H9 (cell line): ENCODE results near the gene PLEKHG5. TPM values are rescaled to one million over a fixed set of nuclear protein-coding genes. Genes with fewer than 3 reads are reported as not detected.

Experiments used
- DNase-seq: peaks from one replicate; pipeline ENCODE4 v3.0.0-alpha.2; 2017
- H2AFZ ChIP-seq: one replicate; pipeline ENCODE4 v1.6.1; 2013; ENCODE audit warnings: mild to moderate bottlenecking, low read length, control low read depth, moderate library complexity
- H2AK5ac ChIP-seq: 2 replicates; pipeline ENCODE4 v1.6.1; 2013; ENCODE audit warnings: low read length, control low read depth, mixed read lengths; ENCODE audit not compliant: insufficient read length
- H2BK120ac ChIP-seq: one replicate; pipeline ENCODE4 v1.6.1; 2013; ENCODE audit warnings: low read depth, mild to moderate bottlenecking, low read length, control low read depth, inconsistent platforms; ENCODE audit not compliant: poor library complexity, severe bottlenecking
- H2BK12ac ChIP-seq: 2 replicates; pipeline ENCODE4 v1.6.1; 2013; ENCODE audit warnings: low read length, control low read depth, mixed read lengths, low read depth; ENCODE audit not compliant: insufficient read length
- H2BK15ac ChIP-seq: 2 replicates; pipeline ENCODE4 v1.6.1; 2013; ENCODE audit warnings: low read depth, low read length, control low read depth
- H2BK20ac ChIP-seq: one replicate; pipeline ENCODE4 v1.6.1; 2013; ENCODE audit warnings: low read depth, mild to moderate bottlenecking, low read length, control low read depth, inconsistent platforms; ENCODE audit not compliant: poor library complexity, severe bottlenecking
- H2BK5ac ChIP-seq: 2 replicates; pipeline ENCODE4 v1.6.1; 2013; ENCODE audit warnings: low read length, control low read depth, mixed read lengths; ENCODE audit not compliant: insufficient read length
- H3K14ac ChIP-seq: 2 replicates; pipeline ENCODE4 v1.6.1; 2013; ENCODE audit warnings: low read length, control low read depth; ENCODE audit not compliant: insufficient read depth
- H3K18ac ChIP-seq: 2 replicates; pipeline ENCODE4 v1.6.1; 2013; ENCODE audit warnings: low read depth, mild to moderate bottlenecking, mixed read lengths, low read length, control low read depth; ENCODE audit not compliant: insufficient read length
- H3K23ac ChIP-seq: 2 replicates; pipeline ENCODE4 v1.6.1; 2013; ENCODE audit warnings: low read length, control low read depth, mixed read lengths, low read depth; ENCODE audit not compliant: insufficient read length
- H3K23me2 ChIP-seq: 2 replicates; pipeline ENCODE4 v1.6.1; 2013; ENCODE audit warnings: low read depth, mild to moderate bottlenecking, mixed read lengths, low read length, control low read depth; ENCODE audit not compliant: insufficient read length, poor library complexity, severe bottlenecking
- H3K27ac ChIP-seq: 2 replicates; pipeline ENCODE4 v1.5.1; 2013; ENCODE audit warnings: low read length, control low read depth, mixed read lengths, low read depth; ENCODE audit not compliant: insufficient read length
- H3K27me3 ChIP-seq: 2 replicates; pipeline ENCODE4 v1.6.1; 2013; ENCODE audit warnings: low read length, control low read depth, inconsistent platforms; ENCODE audit not compliant: insufficient read depth
- H3K4ac ChIP-seq: 2 replicates; pipeline ENCODE4 v1.6.1; 2013; ENCODE audit warnings: low read depth, mild to moderate bottlenecking, control low read depth, inconsistent platforms, low read length, moderate library complexity
- H3K4me1 ChIP-seq: 2 replicates; pipeline ENCODE4 v1.6.1; 2013; ENCODE audit warnings: low read length, control low read depth, inconsistent platforms; ENCODE audit not compliant: insufficient read depth
- H3K4me2 ChIP-seq: 2 replicates; pipeline ENCODE4 v1.6.1; 2013; ENCODE audit warnings: low read length, control low read depth, mixed read lengths; ENCODE audit not compliant: insufficient read length, insufficient read depth
- H3K56ac ChIP-seq: 2 replicates; pipeline ENCODE4 v1.6.1; 2013; ENCODE audit warnings: low read depth, mild to moderate bottlenecking, mixed read lengths, low read length, control low read depth; ENCODE audit not compliant: insufficient read length
- H3K79me1 ChIP-seq: 2 replicates; pipeline ENCODE4 v1.6.1; 2013; ENCODE audit warnings: low read depth, mild to moderate bottlenecking, moderate library complexity, low read length, control low read depth, inconsistent platforms; ENCODE audit not compliant: insufficient read depth, poor library complexity, severe bottlenecking
- H3K79me2 ChIP-seq: 2 replicates; pipeline ENCODE4 v1.6.1; 2013; ENCODE audit warnings: low read length, control low read depth, inconsistent platforms; ENCODE audit not compliant: insufficient read depth
- H3K9ac ChIP-seq: 2 replicates; pipeline ENCODE4 v1.6.1; 2013; ENCODE audit warnings: low read length, control low read depth, mixed read lengths; ENCODE audit not compliant: insufficient read length; ENCODE audit errors: extremely low read depth
- H3K9me3 ChIP-seq: one replicate; pipeline ENCODE4 v1.6.1; 2013; ENCODE audit warnings: low read depth, low read length, inconsistent platforms; ENCODE audit not compliant: control insufficient read depth
- H3T11ph ChIP-seq: one replicate; pipeline ENCODE4 v1.6.1; 2013; ENCODE audit warnings: mild to moderate bottlenecking, low read length, control low read depth, inconsistent platforms
- H4K20me1 ChIP-seq: one replicate; pipeline ENCODE4 v1.6.1; 2013; ENCODE audit not compliant: control insufficient read depth, insufficient read length, insufficient read depth
- H4K5ac ChIP-seq: 2 replicates; pipeline ENCODE4 v1.6.1; 2013; ENCODE audit warnings: low read depth, mild to moderate bottlenecking, mixed read lengths, low read length, control low read depth; ENCODE audit not compliant: insufficient read length
- H4K8ac ChIP-seq: replicated peaks from 2 replicates; pipeline ENCODE4 v1.6.1; 2013; ENCODE audit warnings: low read length, control low read depth, mixed read lengths, low read depth; ENCODE audit not compliant: insufficient read length
- H4K91ac ChIP-seq: 2 replicates; pipeline ENCODE4 v1.6.1; 2013; ENCODE audit warnings: low read depth, mild to moderate bottlenecking, moderate library complexity, mixed read lengths, low read length, control low read depth; ENCODE audit not compliant: insufficient read length
- H3K27ac Mint-ChIP-seq, 3 experiments: 2 replicates in 2 of 3; 3 replicates in 1 of 3; pipeline ENCODE4 v1.8.0; 2020 to 2021; ENCODE audit warnings: mixed read lengths in 3 of 3, mild to moderate bottlenecking in 1 of 3, moderate library complexity in 1 of 3
- H3K27me3 Mint-ChIP-seq: 2 replicates; pipeline ENCODE4 v1.8.0; 2021; ENCODE audit warnings: low read depth, mild to moderate bottlenecking, moderate library complexity, mixed read lengths
- H3K36me3 Mint-ChIP-seq, 3 experiments: 2 replicates in 2 of 3; 3 replicates in 1 of 3; pipeline ENCODE4 v1.8.0; 2020 to 2021; ENCODE audit warnings: low read depth in 3 of 3, mixed read lengths in 3 of 3; ENCODE audit not compliant: insufficient read depth in 1 of 3
- H3K4me1 Mint-ChIP-seq, 2 experiments: 2 replicates each; pipeline ENCODE4 v1.8.0; 2020; ENCODE audit warnings: mixed read lengths in 2 of 2
- H3K4me3 Mint-ChIP-seq, 2 experiments: 2 replicates in 1 of 2; 3 replicates in 1 of 2; pipeline ENCODE4 v1.8.0; 2020 to 2021; ENCODE audit warnings: mild to moderate bottlenecking in 2 of 2, mixed read lengths in 2 of 2, moderate library complexity in 1 of 2
- H3K9me3 Mint-ChIP-seq, 2 experiments: 2 replicates in 1 of 2; 3 replicates in 1 of 2; pipeline ENCODE4 v1.8.0; 2020; ENCODE audit warnings: mild to moderate bottlenecking in 2 of 2, mixed read lengths in 2 of 2, moderate library complexity in 1 of 2
- WGBS: extraction: QIAGEN DNeasy Blood & Tissue Kit; methylation state at CpG from one replicate; pipeline ENCODE4 v1.1.7; 2013; ENCODE audit warnings: missing lambda C conversion rate, low lambda C conversion rate, mixed read lengths; ENCODE audit not compliant: insufficient read length; ENCODE audit errors: extremely low coverage; 5-methylcytosine and 5-hydroxymethylcytosine counted together
- total RNA-seq: library from RNA; stranded (reverse); gene quantifications from 2 replicates; pipeline ENCODE4 v1.2.1, GENCODE V29; 2021
- TF ChIP-seq, protein P1 (sequence below): fragments of 200-600 bp; sonication (generic); conservative IDR thresholded peaks from 3 replicates; pipeline ENCODE4 v1.8.0; 2021; ENCODE audit warnings: antibody characterized with exemption, mild to moderate bottlenecking

The PLEKHG5 gene
- total RNA-seq, 1 experiment from 2014 or later: 22.3 TPM

DNA sequence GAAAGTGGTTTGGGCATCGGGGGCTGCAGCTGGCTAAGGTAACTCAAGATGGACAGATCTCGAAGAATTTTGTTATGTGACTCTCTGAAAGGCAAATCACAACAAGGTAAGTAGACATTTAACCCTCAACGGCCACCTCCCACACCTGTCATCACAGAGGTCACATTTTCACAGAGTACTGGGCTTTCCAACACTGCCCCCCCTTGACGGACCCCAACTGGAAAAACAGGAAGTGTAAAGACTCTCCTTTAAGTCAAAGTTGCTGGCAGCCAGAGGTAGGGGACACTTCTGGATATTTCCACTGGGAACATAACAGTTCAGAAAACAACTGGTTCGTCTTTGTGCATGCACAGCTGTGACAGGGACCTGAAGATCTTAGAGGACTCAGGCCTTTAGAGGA, 40.5 kb upstream of the PLEKHG5 start:
- Histone ChIP-seq H3K14ac (no peak overlapping the region), H3K18ac (no peak overlapping the region), H2BK12ac (no peak overlapping the region), H2BK20ac (no peak overlapping the region), H2AK5ac (no peak overlapping the region), H4K5ac (no peak overlapping the region), H3K4me1 (no peaks in the 10 kb centered on the region), H2AFZ (no peak overlapping the region), H3K9me3 (no peaks in the 10 kb centered on the region), H2BK15ac (no peak overlapping the region), H3K27ac (no peak overlapping the region), H3K79me1 (no peaks in the 10 kb centered on the region), H3K23ac (no peak overlapping the region), H3K9ac (no peak overlapping the region), H3K4ac (no peak overlapping the region), H4K20me1 (no peaks in the 10 kb centered on the region), H4K8ac (no peak overlapping the region), H3K23me2 (no peaks in the 10 kb centered on the region), H3K4me2 (no peak overlapping the region), H3K56ac (no peak overlapping the region), H3K27me3 (no peaks in the 10 kb centered on the region), H4K91ac (no peak overlapping the region), H3K79me2 (no peaks in the 10 kb centered on the region), H3T11ph (no peak overlapping the region), H2BK120ac (no peak overlapping the region), H2BK5ac (no peak overlapping the region)
- DNase-seq: no peak
- Mint-ChIP-seq H3K4me1 (no peaks in the 10 kb centered on the region), H3K27me3 (no peaks in the 10 kb centered on the region), H3K9me3 (no peaks in the 10 kb centered on the region), H3K36me3 (peaks cover 32 to 69% (median 68%) of the 10 kb centered on the region in 3 experiments; a peak in 6 of 7 replicates), H3K4me3 (no peak overlapping the region), H3K27ac (no peak overlapping the region)
- TF ChIP-seq, protein P1, sequence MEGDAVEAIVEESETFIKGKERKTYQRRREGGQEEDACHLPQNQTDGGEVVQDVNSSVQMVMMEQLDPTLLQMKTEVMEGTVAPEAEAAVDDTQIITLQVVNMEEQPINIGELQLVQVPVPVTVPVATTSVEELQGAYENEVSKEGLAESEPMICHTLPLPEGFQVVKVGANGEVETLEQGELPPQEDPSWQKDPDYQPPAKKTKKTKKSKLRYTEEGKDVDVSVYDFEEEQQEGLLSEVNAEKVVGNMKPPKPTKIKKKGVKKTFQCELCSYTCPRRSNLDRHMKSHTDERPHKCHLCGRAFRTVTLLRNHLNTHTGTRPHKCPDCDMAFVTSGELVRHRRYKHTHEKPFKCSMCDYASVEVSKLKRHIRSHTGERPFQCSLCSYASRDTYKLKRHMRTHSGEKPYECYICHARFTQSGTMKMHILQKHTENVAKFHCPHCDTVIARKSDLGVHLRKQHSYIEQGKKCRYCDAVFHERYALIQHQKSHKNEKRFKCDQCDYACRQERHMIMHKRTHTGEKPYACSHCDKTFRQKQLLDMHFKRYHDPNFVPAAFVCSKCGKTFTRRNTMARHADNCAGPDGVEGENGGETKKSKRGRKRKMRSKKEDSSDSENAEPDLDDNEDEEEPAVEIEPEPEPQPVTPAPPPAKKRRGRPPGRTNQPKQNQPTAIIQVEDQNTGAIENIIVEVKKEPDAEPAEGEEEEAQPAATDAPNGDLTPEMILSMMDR: no peak
- no CpG with 5 or more reads among the region's 5 CpGs for whole genome bisulfite sequencing
